HEK293 (cell line): ENCODE data around the gene CIAO2B.

ENCODE experiments used
- FEZF1 ChIP-seq: fragments of 450-650 bp; formaldehyde crosslinking; IDR thresholded peaks from 2 replicates; pipeline ENCODE4 v1.5.1; 2016; ENCODE audit warnings: missing biosample characterization, missing genetic modification characterization
- GFI1B ChIP-seq: fragments of 450-650 bp; formaldehyde crosslinking; IDR thresholded peaks from 2 replicates; pipeline ENCODE4 v1.5.1; 2016; ENCODE audit warnings: missing biosample characterization, missing genetic modification characterization
- YY2 ChIP-seq: fragments of 450-650 bp; formaldehyde crosslinking; IDR thresholded peaks from 2 replicates; pipeline ENCODE4 v1.5.1; 2016; ENCODE audit warnings: missing biosample characterization, missing genetic modification characterization
- ZBTB48 ChIP-seq: fragments of 450-650 bp; formaldehyde crosslinking; IDR thresholded peaks from 2 replicates; pipeline ENCODE4 v1.5.1; 2016; ENCODE audit warnings: missing biosample characterization, missing genetic modification characterization
- ZNF121 ChIP-seq: fragments of 450-650 bp; formaldehyde crosslinking; IDR thresholded peaks from 2 replicates; pipeline ENCODE4 v1.5.1; 2016; ENCODE audit warnings: missing biosample characterization, missing genetic modification characterization
- ZNF157 ChIP-seq: fragments of 450-650 bp; formaldehyde crosslinking; IDR thresholded peaks from 2 replicates; pipeline ENCODE4 v1.5.1; 2016; ENCODE audit warnings: missing biosample characterization, missing genetic modification characterization
- ZNF223 ChIP-seq: fragments of 450-650 bp; formaldehyde crosslinking; IDR thresholded peaks from 2 replicates; pipeline ENCODE4 v1.5.1; 2016; ENCODE audit warnings: missing biosample characterization, missing genetic modification characterization
- ZNF324 ChIP-seq: fragments of 450-650 bp; formaldehyde crosslinking; IDR thresholded peaks from 2 replicates; pipeline ENCODE4 v1.5.1; 2016; ENCODE audit warnings: missing biosample characterization, missing genetic modification characterization
- ZNF354C ChIP-seq: fragments of 450-650 bp; formaldehyde crosslinking; IDR thresholded peaks from 2 replicates; pipeline ENCODE4 v1.5.1; 2016; ENCODE audit warnings: missing biosample characterization, missing genetic modification characterization, low read depth, borderline replicate concordance
- ZNF366 ChIP-seq: fragments of 450-650 bp; formaldehyde crosslinking; conservative IDR thresholded peaks from 2 replicates; pipeline ENCODE4 v1.5.1; 2016; ENCODE audit warnings: missing biosample characterization, missing genetic modification characterization
- ZNF433 ChIP-seq: fragments of 450-650 bp; formaldehyde crosslinking; IDR thresholded peaks from 2 replicates; pipeline ENCODE4 v1.5.1; 2016; ENCODE audit warnings: missing biosample characterization, missing genetic modification characterization, low read depth
- ZNF677 ChIP-seq: fragments of 450-650 bp; IDR thresholded peaks from 2 replicates; pipeline ENCODE4 v1.5.0; 2018; ENCODE audit warnings: missing biosample characterization, mild to moderate bottlenecking, missing genetic modification characterization, moderate library complexity
- ZNF701 ChIP-seq: fragments of 450-650 bp; formaldehyde crosslinking; IDR thresholded peaks from 2 replicates; pipeline ENCODE4 v1.5.1; 2016; ENCODE audit warnings: missing biosample characterization, missing genetic modification characterization
- ZNF707 ChIP-seq: fragments of 450-650 bp; formaldehyde crosslinking; IDR thresholded peaks from 2 replicates; pipeline ENCODE4 v1.5.1; 2016; ENCODE audit warnings: missing biosample characterization, missing genetic modification characterization
- TF ChIP-seq, protein P1 (sequence below): fragments of 450-650 bp; formaldehyde crosslinking; IDR thresholded peaks from 2 replicates; pipeline ENCODE4 v1.5.1; 2016; ENCODE audit warnings: missing biosample characterization, missing genetic modification characterization, borderline replicate concordance
- TF ChIP-seq, protein P2 (sequence below): fragments of 450-650 bp; IDR thresholded peaks from 2 replicates; pipeline ENCODE4 v1.5.1; 2018; ENCODE audit warnings: missing biosample characterization, missing genetic modification characterization
- TF ChIP-seq, protein P3 (sequence below): fragments of 450-650 bp; formaldehyde crosslinking; IDR thresholded peaks from 2 replicates; pipeline ENCODE4 v1.5.1; 2016; ENCODE audit warnings: missing biosample characterization, missing genetic modification characterization
- TF ChIP-seq, protein P4 (sequence below): fragments of 450-650 bp; formaldehyde crosslinking; conservative IDR thresholded peaks from 2 replicates; pipeline ENCODE4 v1.5.1; 2016; ENCODE audit warnings: low read depth, missing biosample characterization, missing genetic modification characterization

Gene CIAO2B

DNA sequence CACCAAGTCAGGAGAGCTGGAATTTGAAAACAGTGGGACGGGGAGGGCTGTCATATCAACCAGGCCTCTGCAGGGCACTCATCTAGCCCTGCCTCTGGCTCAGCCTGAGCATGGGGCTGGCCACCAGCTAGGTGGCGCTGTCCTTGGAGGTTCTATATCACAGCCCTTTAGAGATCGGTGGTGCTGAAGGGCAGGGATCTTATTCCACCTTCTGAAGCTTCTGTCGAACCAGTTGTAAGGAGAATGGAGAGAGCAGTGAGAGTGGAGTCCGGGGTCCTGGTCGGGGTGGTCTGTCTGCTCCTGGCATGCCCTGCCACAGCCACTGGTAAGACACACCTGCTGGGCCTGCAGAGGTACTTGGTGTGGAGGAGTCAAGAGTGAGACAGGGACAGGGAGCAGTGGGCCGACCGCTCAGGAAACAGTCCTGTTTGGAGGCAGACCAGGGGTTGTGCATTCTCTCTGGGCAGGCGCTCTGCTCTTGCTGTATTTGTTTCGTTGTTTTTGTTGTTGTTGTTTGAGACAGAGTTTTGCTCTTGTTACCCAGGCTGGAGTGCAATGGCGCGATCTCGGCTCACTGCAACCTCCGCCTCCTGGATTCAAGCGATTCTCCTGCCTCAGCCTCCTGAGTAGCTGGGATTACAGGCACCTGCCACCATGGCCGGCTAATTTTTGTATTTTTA is 27.0 kb upstream of the CIAO2B start, which contains the start of gene CES3 (continued):
- TF ChIP-seq, protein P1, sequence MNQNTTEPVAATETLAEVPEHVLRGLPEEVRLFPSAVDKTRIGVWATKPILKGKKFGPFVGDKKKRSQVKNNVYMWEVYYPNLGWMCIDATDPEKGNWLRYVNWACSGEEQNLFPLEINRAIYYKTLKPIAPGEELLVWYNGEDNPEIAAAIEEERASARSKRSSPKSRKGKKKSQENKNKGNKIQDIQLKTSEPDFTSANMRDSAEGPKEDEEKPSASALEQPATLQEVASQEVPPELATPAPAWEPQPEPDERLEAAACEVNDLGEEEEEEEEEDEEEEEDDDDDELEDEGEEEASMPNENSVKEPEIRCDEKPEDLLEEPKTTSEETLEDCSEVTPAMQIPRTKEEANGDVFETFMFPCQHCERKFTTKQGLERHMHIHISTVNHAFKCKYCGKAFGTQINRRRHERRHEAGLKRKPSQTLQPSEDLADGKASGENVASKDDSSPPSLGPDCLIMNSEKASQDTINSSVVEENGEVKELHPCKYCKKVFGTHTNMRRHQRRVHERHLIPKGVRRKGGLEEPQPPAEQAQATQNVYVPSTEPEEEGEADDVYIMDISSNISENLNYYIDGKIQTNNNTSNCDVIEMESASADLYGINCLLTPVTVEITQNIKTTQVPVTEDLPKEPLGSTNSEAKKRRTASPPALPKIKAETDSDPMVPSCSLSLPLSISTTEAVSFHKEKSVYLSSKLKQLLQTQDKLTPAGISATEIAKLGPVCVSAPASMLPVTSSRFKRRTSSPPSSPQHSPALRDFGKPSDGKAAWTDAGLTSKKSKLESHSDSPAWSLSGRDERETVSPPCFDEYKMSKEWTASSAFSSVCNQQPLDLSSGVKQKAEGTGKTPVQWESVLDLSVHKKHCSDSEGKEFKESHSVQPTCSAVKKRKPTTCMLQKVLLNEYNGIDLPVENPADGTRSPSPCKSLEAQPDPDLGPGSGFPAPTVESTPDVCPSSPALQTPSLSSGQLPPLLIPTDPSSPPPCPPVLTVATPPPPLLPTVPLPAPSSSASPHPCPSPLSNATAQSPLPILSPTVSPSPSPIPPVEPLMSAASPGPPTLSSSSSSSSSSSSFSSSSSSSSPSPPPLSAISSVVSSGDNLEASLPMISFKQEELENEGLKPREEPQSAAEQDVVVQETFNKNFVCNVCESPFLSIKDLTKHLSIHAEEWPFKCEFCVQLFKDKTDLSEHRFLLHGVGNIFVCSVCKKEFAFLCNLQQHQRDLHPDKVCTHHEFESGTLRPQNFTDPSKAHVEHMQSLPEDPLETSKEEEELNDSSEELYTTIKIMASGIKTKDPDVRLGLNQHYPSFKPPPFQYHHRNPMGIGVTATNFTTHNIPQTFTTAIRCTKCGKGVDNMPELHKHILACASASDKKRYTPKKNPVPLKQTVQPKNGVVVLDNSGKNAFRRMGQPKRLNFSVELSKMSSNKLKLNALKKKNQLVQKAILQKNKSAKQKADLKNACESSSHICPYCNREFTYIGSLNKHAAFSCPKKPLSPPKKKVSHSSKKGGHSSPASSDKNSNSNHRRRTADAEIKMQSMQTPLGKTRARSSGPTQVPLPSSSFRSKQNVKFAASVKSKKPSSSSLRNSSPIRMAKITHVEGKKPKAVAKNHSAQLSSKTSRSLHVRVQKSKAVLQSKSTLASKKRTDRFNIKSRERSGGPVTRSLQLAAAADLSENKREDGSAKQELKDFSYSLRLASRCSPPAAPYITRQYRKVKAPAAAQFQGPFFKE (tag by site-specific recombination) = no peak
- TF ChIP-seq, protein P2, sequence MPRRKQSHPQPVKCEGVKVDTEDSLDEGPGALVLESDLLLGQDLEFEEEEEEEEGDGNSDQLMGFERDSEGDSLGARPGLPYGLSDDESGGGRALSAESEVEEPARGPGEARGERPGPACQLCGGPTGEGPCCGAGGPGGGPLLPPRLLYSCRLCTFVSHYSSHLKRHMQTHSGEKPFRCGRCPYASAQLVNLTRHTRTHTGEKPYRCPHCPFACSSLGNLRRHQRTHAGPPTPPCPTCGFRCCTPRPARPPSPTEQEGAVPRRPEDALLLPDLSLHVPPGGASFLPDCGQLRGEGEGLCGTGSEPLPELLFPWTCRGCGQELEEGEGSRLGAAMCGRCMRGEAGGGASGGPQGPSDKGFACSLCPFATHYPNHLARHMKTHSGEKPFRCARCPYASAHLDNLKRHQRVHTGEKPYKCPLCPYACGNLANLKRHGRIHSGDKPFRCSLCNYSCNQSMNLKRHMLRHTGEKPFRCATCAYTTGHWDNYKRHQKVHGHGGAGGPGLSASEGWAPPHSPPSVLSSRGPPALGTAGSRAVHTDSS (tag by site-specific recombination) = no peak
- no peak for TF ChIP-seq ZNF121 (tag by site-specific recombination)
- no peak for TF ChIP-seq ZNF707 (tag by site-specific recombination)
- TF ChIP-seq, protein P3, sequence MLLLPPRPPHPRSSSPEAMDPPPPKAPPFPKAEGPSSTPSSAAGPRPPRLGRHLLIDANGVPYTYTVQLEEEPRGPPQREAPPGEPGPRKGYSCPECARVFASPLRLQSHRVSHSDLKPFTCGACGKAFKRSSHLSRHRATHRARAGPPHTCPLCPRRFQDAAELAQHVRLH (tag by site-specific recombination) = no peak
- no peak for TF ChIP-seq YY2
- TF ChIP-seq ZNF677 (tag by site-specific recombination) = no peak
- no peak for TF ChIP-seq ZNF157
- TF ChIP-seq ZNF366 = no peak
- TF ChIP-seq ZNF354C (tag by site-specific recombination) = no peak
- no peak for TF ChIP-seq FEZF1 (tag by site-specific recombination)
- no peak for TF ChIP-seq ZNF433 (tag by site-specific recombination)
- no peak for TF ChIP-seq GFI1B (tag by site-specific recombination)
- TF ChIP-seq, protein P4, sequence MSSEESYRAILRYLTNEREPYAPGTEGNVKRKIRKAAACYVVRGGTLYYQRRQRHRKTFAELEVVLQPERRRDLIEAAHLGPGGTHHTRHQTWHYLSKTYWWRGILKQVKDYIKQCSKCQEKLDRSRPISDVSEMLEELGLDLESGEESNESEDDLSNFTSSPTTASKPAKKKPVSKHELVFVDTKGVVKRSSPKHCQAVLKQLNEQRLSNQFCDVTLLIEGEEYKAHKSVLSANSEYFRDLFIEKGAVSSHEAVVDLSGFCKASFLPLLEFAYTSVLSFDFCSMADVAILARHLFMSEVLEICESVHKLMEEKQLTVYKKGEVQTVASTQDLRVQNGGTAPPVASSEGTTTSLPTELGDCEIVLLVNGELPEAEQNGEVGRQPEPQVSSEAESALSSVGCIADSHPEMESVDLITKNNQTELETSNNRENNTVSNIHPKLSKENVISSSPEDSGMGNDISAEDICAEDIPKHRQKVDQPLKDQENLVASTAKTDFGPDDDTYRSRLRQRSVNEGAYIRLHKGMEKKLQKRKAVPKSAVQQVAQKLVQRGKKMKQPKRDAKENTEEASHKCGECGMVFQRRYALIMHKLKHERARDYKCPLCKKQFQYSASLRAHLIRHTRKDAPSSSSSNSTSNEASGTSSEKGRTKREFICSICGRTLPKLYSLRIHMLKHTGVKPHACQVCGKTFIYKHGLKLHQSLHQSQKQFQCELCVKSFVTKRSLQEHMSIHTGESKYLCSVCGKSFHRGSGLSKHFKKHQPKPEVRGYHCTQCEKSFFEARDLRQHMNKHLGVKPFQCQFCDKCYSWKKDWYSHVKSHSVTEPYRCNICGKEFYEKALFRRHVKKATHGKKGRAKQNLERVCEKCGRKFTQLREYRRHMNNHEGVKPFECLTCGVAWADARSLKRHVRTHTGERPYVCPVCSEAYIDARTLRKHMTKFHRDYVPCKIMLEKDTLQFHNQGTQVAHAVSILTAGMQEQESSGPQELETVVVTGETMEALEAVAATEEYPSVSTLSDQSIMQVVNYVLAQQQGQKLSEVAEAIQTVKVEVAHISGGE = 0 out of 2 replicates have a peak, but pooled peaks have one; percentile 8
- TF ChIP-seq ZNF223 (tag by site-specific recombination) = no peak
- peak; percentile 89 for TF ChIP-seq ZBTB48 (tag by site-specific recombination)
- no peak for TF ChIP-seq ZNF324 (tag by site-specific recombination)
- TF ChIP-seq ZNF701 (tag by site-specific recombination) = no peak
- TF ChIP-seq, all 188 proteins: peak for 23
